IMR-90 (cell line): ENCODE data around the gene FOXO4. TPM values are rescaled to one million over a fixed set of nuclear protein-coding genes. Genes with fewer than 3 reads are reported as not detected.

Experiments used
- ATAC-seq: fragments of 200-7000 bp; cut with Tn5 transposase; 2 replicates; pipeline ENCODE4 v1.9.1; 2020; ENCODE audit warnings: low read depth, mild to moderate bottlenecking, moderate library complexity
- BruUV-seq: library from RNA; stranded (reverse); fragments of 400-500 nt; replicated peaks from 2 replicates; lab custom pipeline; 2021; lab: Mats Ljungman, UMichigan
- CTCF ChIA-PET: fragments of 300-600 bp; formaldehyde crosslinking; extraction: SDS; loops from one replicate; lab custom pipeline; 2021; ENCODE audit warnings: antibody characterized with exemption; lab: Yijun Ruan, JAX
- POLR2A ChIA-PET: fragments of 300-600 bp; sonication (Branson Sonifier 250); formaldehyde crosslinking; loops from one replicate; lab custom pipeline; 2022; ENCODE audit warnings: antibody characterized with exemption; ENCODE audit not compliant: unreplicated experiment; lab: Charles Lee
- DNase-seq: peaks from one replicate; pipeline ENCODE4 v3.0.0; 2013
- H2AFZ ChIP-seq: replicated peaks from 2 replicates; pipeline ENCODE3; 2013; ENCODE audit warnings: low read length, mild to moderate bottlenecking; ENCODE audit not compliant: poor library complexity
- H2AK5ac ChIP-seq: 2 replicates; pipeline ENCODE4 v1.6.1; 2013; ENCODE audit warnings: low read depth, low read length, inconsistent platforms
- H2AK9ac ChIP-seq: replicated peaks from 2 replicates; pipeline ENCODE3; 2013; ENCODE audit warnings: mild to moderate bottlenecking, low read depth, low read length, moderate library complexity; ENCODE audit not compliant: poor library complexity
- H2BK120ac ChIP-seq: 2 replicates; pipeline ENCODE4 v1.6.1; 2013; ENCODE audit warnings: low read depth, low read length, inconsistent platforms
- H2BK15ac ChIP-seq: 3 replicates; pipeline ENCODE4 v1.6.1; 2013; ENCODE audit warnings: low read depth, low read length, inconsistent platforms
- H2BK20ac ChIP-seq: 2 replicates; pipeline ENCODE4 v1.6.1; 2013; ENCODE audit warnings: low read depth, mild to moderate bottlenecking, inconsistent platforms, low read length, moderate library complexity
- H2BK5ac ChIP-seq: 2 replicates; pipeline ENCODE4 v1.6.1; 2013; ENCODE audit warnings: mild to moderate bottlenecking, low read depth, low read length, inconsistent platforms; ENCODE audit not compliant: poor library complexity, severe bottlenecking
- H3K14ac ChIP-seq: replicated peaks from 2 replicates; pipeline ENCODE4 v1.6.1; 2013; ENCODE audit warnings: low read depth, low read length, inconsistent platforms
- H3K18ac ChIP-seq: 2 replicates; pipeline ENCODE4 v1.6.1; 2013; ENCODE audit warnings: low read depth, low read length, control low read depth
- H3K23ac ChIP-seq: 2 replicates; pipeline ENCODE4 v1.6.1; 2013; ENCODE audit warnings: low read depth, low read length, inconsistent platforms
- H3K27ac ChIP-seq: 2 replicates; pipeline ENCODE4 v1.5.1; 2013; ENCODE audit warnings: mild to moderate bottlenecking, control low read depth, low read length; ENCODE audit not compliant: insufficient read depth
- H3K27me3 ChIP-seq: 2 replicates; pipeline ENCODE4 v1.6.1; 2013; ENCODE audit warnings: low read length; ENCODE audit not compliant: control insufficient read depth, insufficient read depth
- H3K36me3 ChIP-seq: 2 replicates; pipeline ENCODE4 v1.6.1; 2013; ENCODE audit warnings: low read length, mixed read lengths; ENCODE audit not compliant: control insufficient read depth, insufficient read depth
- H3K4ac ChIP-seq: 2 replicates; pipeline ENCODE4 v1.6.1; 2013; ENCODE audit warnings: low read depth, low read length, inconsistent platforms
- H3K4me1 ChIP-seq: 2 replicates; pipeline ENCODE4 v1.6.1; 2013; ENCODE audit warnings: low read length, mixed read lengths; ENCODE audit not compliant: control insufficient read depth, insufficient read depth
- H3K4me2 ChIP-seq: 2 replicates; pipeline ENCODE4 v1.6.1; 2013; ENCODE audit warnings: low read depth, mild to moderate bottlenecking, control low read depth, low read length, moderate library complexity
- H3K4me3 ChIP-seq: 2 replicates; pipeline ENCODE4 v1.5.1; 2013; ENCODE audit warnings: low read depth, mild to moderate bottlenecking, control low read depth, low read length, moderate library complexity; ENCODE audit not compliant: insufficient read depth
- H3K56ac ChIP-seq: 2 replicates; pipeline ENCODE4 v1.6.1; 2013; ENCODE audit warnings: low read length, inconsistent platforms; ENCODE audit not compliant: insufficient read depth; ENCODE audit errors: extremely low read depth
- H3K79me1 ChIP-seq, 2 experiments: 2 replicates each; pipeline ENCODE4 v1.6.1; 2013; ENCODE audit warnings: low read length in 2 of 2, inconsistent platforms in 1 of 2, low read depth in 1 of 2
- H3K9ac ChIP-seq: 2 replicates; pipeline ENCODE4 v1.6.1; 2013; ENCODE audit warnings: low read depth, low read length, control low read depth
- H3K9me1 ChIP-seq: 2 replicates; pipeline ENCODE4 v1.6.1; 2013; ENCODE audit warnings: low read length, inconsistent platforms; ENCODE audit not compliant: insufficient read depth
- H3K9me3 ChIP-seq: 2 replicates; pipeline ENCODE4 v1.6.1; 2013; ENCODE audit warnings: low read length; ENCODE audit not compliant: control insufficient read depth, insufficient read depth
- H4K20me1 ChIP-seq: 2 replicates; pipeline ENCODE4 v1.6.1; 2013; ENCODE audit warnings: low read length, inconsistent platforms; ENCODE audit not compliant: insufficient read depth
- H4K5ac ChIP-seq: 2 replicates; pipeline ENCODE4 v1.6.1; 2013; ENCODE audit warnings: mild to moderate bottlenecking, low read depth, low read length, control low read depth
- H4K8ac ChIP-seq, 2 experiments: 2 replicates each; pipeline ENCODE4 v1.6.1; 2013; ENCODE audit warnings: low read depth in 2 of 2, low read length in 2 of 2, control low read depth in 1 of 2, inconsistent platforms in 1 of 2
- H4K91ac ChIP-seq: 2 replicates; pipeline ENCODE4 v1.6.1; 2013; ENCODE audit warnings: low read depth, low read length, inconsistent platforms; ENCODE audit not compliant: insufficient read depth
- BHLHE40 ChIP-seq: fragments of 150-350 bp; IDR thresholded peaks from 2 replicates; pipeline ENCODE4 v1.6.1; 2016; ENCODE audit warnings: mild to moderate bottlenecking, low read depth, low read length
- CEBPB ChIP-seq: IDR thresholded peaks from 2 replicates; pipeline ENCODE4 v1.6.1; 2012; ENCODE audit warnings: low read depth, low read length, improper control_type of control experiment
- MAFK ChIP-seq: IDR thresholded peaks from 2 replicates; pipeline ENCODE4 v1.6.1; 2012; ENCODE audit warnings: low read depth, low read length, improper control_type of control experiment
- NFE2L2 ChIP-seq: fragments of 150-350 bp; IDR thresholded peaks from 2 replicates; pipeline ENCODE4 v1.6.1; 2016; ENCODE audit warnings: low read depth, mild to moderate bottlenecking, low read length
- RFX5 ChIP-seq: IDR thresholded peaks from 2 replicates; pipeline ENCODE4 v1.8.0; 2012; ENCODE audit warnings: low read depth, mild to moderate bottlenecking, low read length, moderate library complexity
- WGBS, 2 experiments: methylation state at CpG; one replicate each; pipeline versions ENCODE4 v1.1.5 to v1.1.7; 2013; ENCODE audit warnings: missing lambda C conversion rate in 2 of 2; ENCODE audit not compliant: insufficient read length in 1 of 2; ENCODE audit errors: extremely low coverage in 2 of 2; 5-methylcytosine and 5-hydroxymethylcytosine counted together
- dilution Hi-C: fragments of 300-500 bp; cut with HindIII; formaldehyde crosslinking; loops from one replicate; pipeline ENCODE4 v1.14.3; 2018; ENCODE audit warnings: low sequenced_read_pairs; ENCODE audit not compliant: unreplicated experiment
- in situ Hi-C: fragments of 300-500 bp; cut with MboI; formaldehyde crosslinking; loops from 3 replicates; pipeline ENCODE4 v1.14.3; 2019; ENCODE audit warnings: low sequenced_read_pairs, inconsistent platforms, mixed read lengths
- intact Hi-C: fragments of 100-400 bp; cut with micrococcal nuclease; formaldehyde crosslinking; loops from 2 replicates; pipeline ENCODE4 v1.10.0; 2022
- polyA plus RNA-seq, 3 experiments: library from polyadenylated mRNA; depleted of rRNA; stranded (reverse); fragments of >200 nt; gene quantifications; 2 replicates each; pipeline ENCODE4 v1.2.3, GENCODE V29; 2012; ENCODE audit warnings: low replicate concordance in 1 of 3
- total RNA-seq: library from RNA; depleted of rRNA; stranded (reverse); fragments of >200 nt; gene quantifications from 2 replicates; pipeline ENCODE4 v1.2.3, GENCODE V29; 2012
- TF ChIP-seq, protein P1 (sequence below): fragments of 150-350 bp; IDR thresholded peaks from 2 replicates; pipeline ENCODE4 v1.6.1; 2017; ENCODE audit warnings: mild to moderate bottlenecking, antibody characterized with exemption, low read length, low read depth
- TF ChIP-seq, protein P2 (sequence below): conservative IDR thresholded peaks from 2 replicates; pipeline ENCODE4 v1.5.1; 2012; ENCODE audit warnings: mild to moderate bottlenecking, low read depth, low read length, improper control_type of control experiment

The FOXO4 gene
- total and polyA plus RNA-seq, 2 of the 4 experiments (the other 2 are of a cell fraction), result 2.0 to 2.6 TPM

GRCh38 chrX:71111921-71112431 is 16.3 kb downstream of the FOXO4 start:
- ChIA-PET CTCF (no interaction called here), POLR2A (no interaction called here)
- dilution Hi-C loops, result no loop called here
- no TSS peak for BruUV-seq
- Histone ChIP-seq H3K9me1 (no peaks in the 10 kb centered on the region), H4K5ac (no peak overlapping the region), H2BK120ac (no peak overlapping the region), H4K8ac (no peak overlapping the region), H3K56ac (no peak overlapping the region), H3K9me3 (no peaks in the 10 kb centered on the region), H3K4me2 (no peak overlapping the region), H3K23ac (no peak overlapping the region), H2BK5ac (no peak overlapping the region), H3K14ac (no peak overlapping the region), H2AFZ (no peak overlapping the region), H3K9ac (no peak overlapping the region), H3K79me1 (no peaks in the 10 kb centered on the region), H3K4me1 (no peaks in the 10 kb centered on the region), H4K91ac (no peak overlapping the region), H3K27ac (no peak overlapping the region), H2BK20ac (no peak overlapping the region), H3K36me3 (no peaks in the 10 kb centered on the region), H3K4ac (no peak overlapping the region), H2AK9ac (no peak overlapping the region), H2AK5ac (no peak overlapping the region), H2BK15ac (no peak overlapping the region), H3K18ac (no peak overlapping the region), H3K27me3 (peaks cover 24% of the 10 kb centered on the region), H3K4me3 (no peak overlapping the region), H4K20me1 (no peaks in the 10 kb centered on the region)
- 28% methylated on average over 2 of the region's 5 CpGs; no CpG with 5 or more reads in 1 of the 2 experiments for WGBS, 2 experiments
- no peak for ATAC-seq
- intact Hi-C loops, result no loop called here
- in situ Hi-C loops, result no loop called here
- no peak for DNase-seq
- no peak for TF ChIP-seq RFX5
- TF ChIP-seq BHLHE40, result no peak
- no peak for TF ChIP-seq MAFK
- no peak for TF ChIP-seq NFE2L2
- TF ChIP-seq, protein P1, sequence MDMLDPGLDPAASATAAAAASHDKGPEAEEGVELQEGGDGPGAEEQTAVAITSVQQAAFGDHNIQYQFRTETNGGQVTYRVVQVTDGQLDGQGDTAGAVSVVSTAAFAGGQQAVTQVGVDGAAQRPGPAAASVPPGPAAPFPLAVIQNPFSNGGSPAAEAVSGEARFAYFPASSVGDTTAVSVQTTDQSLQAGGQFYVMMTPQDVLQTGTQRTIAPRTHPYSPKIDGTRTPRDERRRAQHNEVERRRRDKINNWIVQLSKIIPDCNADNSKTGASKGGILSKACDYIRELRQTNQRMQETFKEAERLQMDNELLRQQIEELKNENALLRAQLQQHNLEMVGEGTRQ, result no peak
- no peak for TF ChIP-seq CEBPB
- TF ChIP-seq, protein P2, sequence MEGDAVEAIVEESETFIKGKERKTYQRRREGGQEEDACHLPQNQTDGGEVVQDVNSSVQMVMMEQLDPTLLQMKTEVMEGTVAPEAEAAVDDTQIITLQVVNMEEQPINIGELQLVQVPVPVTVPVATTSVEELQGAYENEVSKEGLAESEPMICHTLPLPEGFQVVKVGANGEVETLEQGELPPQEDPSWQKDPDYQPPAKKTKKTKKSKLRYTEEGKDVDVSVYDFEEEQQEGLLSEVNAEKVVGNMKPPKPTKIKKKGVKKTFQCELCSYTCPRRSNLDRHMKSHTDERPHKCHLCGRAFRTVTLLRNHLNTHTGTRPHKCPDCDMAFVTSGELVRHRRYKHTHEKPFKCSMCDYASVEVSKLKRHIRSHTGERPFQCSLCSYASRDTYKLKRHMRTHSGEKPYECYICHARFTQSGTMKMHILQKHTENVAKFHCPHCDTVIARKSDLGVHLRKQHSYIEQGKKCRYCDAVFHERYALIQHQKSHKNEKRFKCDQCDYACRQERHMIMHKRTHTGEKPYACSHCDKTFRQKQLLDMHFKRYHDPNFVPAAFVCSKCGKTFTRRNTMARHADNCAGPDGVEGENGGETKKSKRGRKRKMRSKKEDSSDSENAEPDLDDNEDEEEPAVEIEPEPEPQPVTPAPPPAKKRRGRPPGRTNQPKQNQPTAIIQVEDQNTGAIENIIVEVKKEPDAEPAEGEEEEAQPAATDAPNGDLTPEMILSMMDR, result no peak
